Central memory CD4-positive, alpha-beta T cell (primary cell): ENCODE results near the gene GAL3ST2.
A peak's percentile ranks its signal among the peaks of the same experiment; 100 is the strongest.
"Not testable (repeated sequence)": the region's sequence is repeated elsewhere in the genome, so short reads cannot be mapped to it uniquely, and the experiment has no call there.

Experiments
- DNase-seq: peaks from one replicate; pipeline ENCODE4 v3.0.0; 2022

The GAL3ST2 gene

DNA sequence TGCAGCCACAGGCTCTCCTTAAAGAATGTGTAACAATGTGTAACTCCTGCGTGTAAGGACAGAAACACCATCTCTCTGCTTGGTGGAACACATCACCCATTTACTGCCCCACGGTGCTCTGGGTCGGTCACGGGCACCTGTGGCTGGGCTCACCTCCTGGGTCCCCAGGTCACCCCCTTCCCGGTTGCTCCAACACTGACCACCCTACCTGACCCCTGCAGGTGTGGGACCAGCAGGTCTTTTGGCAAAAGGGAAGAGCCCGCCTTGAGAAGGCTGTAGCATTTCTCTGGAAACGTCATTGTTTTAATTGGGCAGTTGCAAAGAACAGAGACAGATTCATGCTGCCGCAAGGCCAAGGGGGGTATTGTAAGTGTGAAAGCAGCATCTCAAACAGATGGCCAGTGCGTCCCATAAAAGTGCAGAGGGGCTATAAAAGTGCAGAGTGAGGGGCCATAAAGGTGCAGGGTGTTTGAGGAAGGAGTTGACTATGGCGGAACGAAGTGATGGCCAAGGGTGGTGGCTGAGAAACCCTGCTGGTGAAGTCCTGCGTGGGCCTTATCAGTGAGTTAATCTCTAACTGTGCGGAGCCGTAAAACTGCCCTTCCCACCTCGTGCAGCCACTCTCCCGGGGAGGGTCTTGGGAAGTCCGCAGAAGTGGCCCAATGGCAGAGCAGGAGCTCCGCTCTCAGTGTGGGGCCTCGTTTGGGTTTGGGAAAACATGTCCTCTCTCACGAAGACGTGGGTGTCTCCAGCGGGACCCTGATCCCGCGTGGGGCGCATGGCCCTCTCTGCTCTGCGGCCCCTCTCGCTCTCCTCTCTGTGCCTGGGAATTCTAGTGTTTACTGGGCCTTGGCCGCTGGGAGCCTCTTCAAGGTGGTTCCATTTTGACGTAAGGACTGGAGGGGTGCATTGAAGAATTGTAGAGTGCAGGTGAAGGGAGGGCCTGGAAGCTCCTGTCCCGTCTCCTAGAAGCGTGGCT lies 18.7 kb downstream of the GAL3ST2 start:
- DNase-seq, result no peak

GRCh38 chr2:241796209-241796608 lies 19.6 kb downstream of the GAL3ST2 start:
- DNase-seq, result no peak

DNA sequence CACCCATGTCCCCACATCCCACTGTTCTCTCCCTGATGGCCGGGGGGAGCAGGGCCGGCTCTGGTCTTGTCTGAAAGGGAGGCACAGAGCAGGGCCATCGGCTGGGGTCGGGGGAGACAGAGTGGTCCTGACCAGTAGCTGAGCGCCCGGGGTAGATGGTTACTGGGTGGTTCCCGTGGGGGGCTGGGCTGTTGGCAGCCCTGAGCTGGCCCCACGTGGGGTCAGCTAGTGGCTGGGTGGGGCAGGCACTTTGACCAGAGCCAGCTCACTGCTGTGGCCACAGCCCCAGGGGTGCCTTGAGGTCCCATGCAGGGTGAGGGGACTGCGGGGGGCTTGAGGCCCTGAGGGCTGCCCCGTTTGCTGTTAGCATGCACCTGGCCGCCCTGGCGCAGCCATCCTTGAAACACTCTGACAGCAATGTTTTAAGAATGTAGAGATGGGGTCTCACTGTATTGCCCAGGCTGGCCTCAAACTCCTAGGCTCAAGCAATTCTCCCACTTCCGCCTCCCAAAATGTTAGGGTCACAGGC lies 20.1 kb downstream of the GAL3ST2 start:
- no peak for DNase-seq

- no peak for DNase-seq
These were observed 20.9 kb downstream of the GAL3ST2 start for GRCh38 chr2:241797441-241798080.

- no peak for DNase-seq
These were observed 21.5 kb downstream of the GAL3ST2 start for GRCh38 chr2:241798081-241798630.

DNA sequence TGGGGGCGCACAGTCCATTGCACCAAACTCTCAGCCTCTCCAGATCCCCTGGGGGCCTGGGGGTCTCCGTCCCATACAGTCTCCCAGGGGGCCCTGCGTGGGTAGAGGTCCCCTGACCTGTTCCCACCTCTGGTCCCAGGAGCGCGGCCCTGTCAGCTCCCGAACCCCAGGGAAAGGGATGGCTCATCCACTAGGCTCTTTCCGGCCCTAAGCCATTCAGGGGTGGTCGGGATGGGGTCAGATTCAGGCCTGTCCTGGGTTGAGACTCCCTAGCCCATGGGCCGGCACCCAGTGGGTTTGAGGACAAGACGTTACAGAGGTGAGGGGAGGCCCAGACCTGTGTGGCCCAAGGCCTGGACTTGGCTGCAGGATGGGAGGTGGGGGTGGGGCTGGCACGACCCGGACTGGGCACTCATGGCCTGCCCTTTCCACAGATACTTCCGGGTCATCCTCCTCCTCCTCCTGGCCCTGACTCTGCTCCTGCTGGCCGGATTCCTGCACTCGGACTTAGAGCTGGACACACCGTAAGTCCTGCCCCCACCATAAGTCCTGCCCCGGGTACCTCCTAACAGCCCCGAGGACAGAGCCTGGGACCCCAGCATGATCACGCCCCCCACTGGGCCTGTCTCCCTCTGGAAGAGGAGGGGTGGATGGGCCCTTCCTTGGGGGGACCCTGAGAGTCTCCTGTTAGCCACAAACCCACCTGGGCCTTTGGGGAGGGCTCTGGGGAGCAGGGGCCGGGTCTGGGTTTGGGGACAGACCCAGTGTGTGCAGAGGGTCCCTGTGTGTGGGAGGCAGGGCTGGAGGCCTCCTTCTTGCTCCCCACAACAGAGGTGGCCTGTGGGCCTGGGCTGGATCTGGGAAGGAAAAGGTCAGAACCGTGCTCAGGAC lies 22.3 kb downstream of the GAL3ST2 start:
- DNase-seq, result no peak

DNA sequence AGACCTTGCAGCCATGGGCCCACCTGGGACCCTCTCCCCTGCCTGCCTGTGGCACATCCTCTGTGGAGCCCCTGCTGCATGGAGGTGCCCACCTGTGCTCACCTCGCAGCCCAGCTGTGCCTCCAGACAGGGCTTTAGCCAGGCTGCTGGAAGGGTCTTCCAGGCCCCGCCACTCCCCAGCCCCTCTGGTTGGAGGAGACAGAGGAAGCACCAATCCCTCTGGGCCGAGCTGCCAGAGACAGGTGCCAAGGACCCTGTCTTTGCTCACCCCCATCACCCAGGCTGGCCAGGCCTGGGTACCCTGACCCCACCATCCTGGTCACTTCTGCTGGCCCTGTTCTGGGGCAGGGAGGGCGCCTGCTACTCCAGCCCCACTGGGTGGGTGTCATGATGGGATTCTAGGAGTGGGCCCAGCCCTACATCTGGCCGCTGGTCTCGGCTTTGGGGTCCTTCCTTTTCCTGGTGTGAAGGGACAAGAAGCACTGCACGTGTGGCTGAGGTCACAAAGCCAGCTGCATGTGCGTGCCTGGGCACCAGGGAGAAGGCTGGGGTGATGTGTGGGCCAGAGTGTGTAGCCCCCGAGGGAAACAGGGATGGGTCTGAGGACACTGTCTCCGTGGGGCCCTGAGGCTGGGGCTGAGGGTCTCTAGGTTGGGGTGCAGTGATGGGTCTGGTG lies 23.0 kb downstream of the GAL3ST2 start:
- DNase-seq, result no peak

DNA sequence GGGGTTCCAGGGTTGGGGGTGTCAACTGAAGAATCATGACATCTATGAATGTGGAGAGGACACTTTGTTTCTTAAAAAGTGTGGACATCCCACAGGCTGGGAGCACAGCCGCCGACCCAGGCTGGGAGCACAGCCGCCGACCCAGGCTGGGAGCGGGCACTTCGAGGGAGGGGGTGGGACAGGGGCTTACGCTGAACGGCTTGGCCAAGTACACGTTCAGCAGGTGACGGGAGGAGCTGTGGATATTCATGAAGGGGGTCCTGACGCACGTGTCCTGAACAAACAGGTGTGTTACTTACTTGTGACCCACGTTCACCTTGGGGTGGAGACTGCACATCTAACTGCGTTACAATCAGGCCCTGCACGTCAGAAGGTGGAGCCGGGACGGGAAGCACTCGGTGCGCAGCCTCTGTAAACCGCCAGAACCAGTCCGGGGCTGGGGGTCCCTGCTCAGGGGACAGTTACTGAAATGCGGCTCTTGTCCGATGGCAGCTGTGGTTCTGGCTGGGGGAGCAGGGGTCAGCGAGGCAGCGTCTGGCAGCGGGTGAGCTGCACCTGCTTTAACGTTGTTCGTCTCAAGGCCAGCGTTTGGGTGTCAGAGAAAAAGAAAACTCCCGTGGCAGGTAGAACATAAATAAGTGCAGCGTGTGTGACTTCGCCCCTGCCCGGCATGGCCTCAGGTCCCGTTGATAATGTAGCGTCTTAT lies 23.7 kb downstream of the GAL3ST2 start:
- DNase-seq, result not testable (repeated sequence)

DNA sequence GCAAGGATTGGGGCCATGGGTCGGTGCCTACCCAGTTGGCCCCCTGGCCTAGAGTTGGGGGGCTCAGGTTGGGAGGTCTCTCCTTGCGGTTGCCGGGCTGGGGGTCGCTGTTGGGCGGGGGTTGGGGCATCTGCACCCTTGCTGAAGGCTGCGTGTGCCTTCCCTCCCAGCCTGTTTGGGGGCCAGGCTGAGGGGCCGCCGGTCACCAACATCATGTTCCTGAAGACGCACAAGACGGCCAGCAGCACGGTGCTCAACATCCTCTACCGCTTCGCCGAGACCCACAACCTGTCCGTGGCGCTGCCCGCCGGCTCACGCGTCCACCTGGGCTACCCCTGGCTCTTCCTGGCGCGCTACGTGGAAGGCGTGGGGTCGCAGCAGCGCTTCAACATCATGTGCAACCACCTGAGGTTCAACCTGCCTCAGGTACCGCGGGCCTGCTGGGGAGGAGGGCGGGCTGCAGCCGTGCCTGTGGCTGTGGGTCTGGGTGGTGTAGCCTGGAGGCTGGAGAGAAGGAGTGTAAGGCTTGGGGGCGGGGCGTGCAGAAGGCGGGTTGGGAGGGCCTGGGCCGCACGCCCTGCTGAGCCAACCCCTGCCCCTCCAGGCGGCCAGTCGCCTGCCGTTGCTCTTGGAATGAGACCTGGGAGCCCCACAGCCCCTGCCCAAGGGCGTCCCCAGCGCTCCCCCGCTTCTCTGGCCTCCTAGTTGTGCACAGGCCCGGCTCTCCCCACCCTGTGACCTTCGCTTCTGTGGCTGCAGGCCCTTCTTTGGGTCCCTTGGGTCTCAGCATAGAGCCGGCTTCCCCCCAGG lies 25.2 kb downstream of the GAL3ST2 start:
- DNase-seq, result no peak

- no peak for DNase-seq
These were observed 26.0 kb downstream of the GAL3ST2 start for GRCh38 chr2:241802421-241803318.

- DNase-seq, result peak; percentile 31
These were observed 27.0 kb downstream of the GAL3ST2 start for GRCh38 chr2:241803387-241804325.

- no peak for DNase-seq
These were observed 28.0 kb downstream of the GAL3ST2 start for GRCh38 chr2:241804326-241805229.

DNA sequence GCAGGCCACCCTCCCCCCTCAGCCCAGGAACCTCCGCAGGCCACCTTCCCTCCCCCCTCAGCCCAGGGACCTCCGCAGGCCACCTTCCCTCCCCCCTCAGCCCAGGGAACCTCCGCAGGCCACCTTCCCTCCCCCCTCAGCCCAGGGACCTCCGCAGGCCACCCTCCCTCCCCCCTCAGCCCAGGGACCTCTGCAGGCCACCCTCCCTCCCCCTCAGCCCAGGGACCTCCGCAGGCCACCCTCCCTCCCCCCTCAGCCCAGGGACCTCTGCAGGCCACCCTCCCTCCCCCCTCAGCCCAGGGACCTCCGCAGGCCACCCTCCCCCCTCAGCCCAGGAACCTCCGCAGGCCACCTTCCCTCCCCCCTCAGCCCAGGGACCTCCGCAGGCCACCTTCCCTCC lies 29.6 kb downstream of the GAL3ST2 start:
- not testable (repeated sequence) for DNase-seq

DNA sequence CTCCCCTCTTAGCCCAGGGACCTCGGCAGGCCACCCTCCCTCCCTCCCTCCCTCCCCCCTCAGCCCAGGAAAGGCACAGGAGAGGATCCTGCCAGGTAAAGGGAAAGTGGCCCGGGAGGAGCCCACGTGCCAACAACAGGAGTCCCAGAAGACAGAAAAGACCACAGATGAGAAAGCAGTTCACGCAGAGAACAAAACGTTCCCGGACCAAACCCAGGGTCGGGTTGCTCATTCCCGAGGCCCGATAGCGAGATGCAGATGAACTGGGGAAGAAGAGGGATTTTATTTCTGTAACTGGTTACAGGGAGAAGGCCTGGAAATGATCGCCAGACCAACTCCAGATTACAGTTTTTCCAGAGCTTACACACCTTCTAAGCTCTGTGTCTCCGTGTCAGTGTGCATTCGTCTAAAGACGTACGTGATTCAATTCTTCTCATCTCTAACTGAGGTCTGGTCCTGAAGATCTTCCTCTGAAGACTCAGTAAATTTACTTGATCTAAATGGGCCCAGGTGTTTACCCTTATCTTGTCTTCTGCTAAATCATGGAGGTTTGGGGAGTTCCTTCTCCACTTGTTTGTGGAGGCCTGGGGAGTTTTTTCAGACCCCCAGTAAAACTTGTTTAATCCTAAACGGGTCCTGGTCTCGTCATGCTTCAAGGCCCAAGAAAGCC lies 31.6 kb downstream of the GAL3ST2 start:
- DNase-seq, result no peak

DNA sequence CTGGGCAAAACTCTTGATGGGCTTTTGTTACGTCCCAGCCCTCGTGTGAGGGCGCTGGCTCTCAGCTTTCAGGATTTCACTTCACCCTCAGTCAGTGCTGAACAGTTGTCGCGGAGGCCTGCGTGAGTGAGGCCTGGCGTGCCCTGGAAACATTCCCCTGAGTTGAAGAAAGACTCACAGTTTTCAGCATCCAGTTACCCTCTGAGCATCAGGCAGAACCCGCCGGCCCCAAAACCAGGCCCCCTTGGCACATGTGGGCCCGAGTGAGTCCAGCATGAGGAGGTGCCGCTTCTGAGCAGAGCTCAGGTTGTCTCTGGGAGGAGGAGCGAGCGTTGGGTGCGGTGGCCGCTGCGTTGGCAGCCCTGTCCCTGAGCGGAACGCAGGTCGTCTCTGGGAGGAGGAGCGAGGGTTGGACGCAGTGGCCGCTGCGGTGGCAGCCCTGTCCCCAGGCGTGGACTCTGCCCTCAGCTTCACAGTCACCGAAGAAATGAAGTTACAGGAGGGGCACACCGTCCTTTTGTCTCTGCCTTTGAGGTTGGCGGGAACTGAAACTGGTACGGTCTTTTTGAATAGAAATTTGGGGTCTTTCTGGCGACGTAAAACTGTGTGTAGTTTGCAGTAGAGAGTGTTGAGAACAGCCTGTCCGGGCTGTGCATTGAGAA lies 32.2 kb downstream of the GAL3ST2 start, which contains the start of gene NEU4:
Gene NEU4 (plus strand): TSS at position 473 of the 662 bp plus-strand sequence. CDS start 5,292 bp downstream, outside the sequence.
- no peak for DNase-seq
